ENCODE data around the gene FLT4. TPM values are rescaled to one million over a fixed set of nuclear protein-coding genes. Genes with fewer than 3 reads are reported as not detected.

The FLT4 gene
- total RNA-seq, 1 donor from 2014 or later, result 6.1 TPM

DNA sequence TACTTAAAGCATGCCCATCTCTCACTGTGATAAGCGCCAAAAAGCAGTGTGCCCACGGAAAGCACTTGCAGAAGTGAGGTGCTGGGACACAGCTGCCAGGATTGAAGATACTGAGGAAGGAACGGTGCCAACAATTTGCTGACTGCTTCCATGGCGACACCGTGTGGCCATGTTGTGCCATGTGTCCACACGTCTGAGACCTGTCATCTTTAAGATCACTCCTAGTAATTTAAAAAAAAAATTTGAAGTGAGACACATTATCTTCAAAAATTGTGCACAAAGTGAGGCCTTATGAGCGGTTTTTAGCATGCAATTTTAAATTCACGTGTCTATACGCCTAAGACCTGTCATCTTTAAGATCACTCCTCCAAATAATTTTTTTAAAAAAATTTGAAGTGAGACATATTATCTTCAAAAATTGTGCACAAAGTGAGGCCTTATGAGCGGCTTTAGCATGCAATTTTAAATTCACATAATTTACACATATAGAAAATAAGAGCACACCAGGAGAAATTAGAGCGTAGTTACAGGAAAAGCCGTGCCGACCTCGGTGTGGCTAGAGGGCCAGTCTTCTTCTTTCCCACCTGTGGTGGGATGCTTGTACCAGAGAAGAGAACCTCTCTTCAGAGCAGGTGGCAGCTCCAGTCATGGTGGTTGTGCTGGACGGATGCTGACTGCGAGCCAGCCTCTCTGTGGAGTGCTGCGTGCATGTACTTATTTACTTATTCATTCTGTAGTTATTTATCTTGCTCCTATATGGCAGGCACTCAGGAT lies 21.4 kb upstream of the FLT4 start:
- DNase-seq, result peak; percentile 51
- H3K27ac ChIP-seq (replicated peaks), result no peak overlapping the region
- H3K4me1 ChIP-seq, result peaks cover 11% of the 10 kb centered on the region
- peaks cover 13% of the 10 kb centered on the region for H3K9me3 ChIP-seq (replicated peaks)
- intact Hi-C loops (cut with micrococcal nuclease), result no loop called here
- no peaks in the 10 kb centered on the region for H3K36me3 ChIP-seq
- H3K4me3 ChIP-seq, result no peak overlapping the region
- TF ChIP-seq, protein P1, sequence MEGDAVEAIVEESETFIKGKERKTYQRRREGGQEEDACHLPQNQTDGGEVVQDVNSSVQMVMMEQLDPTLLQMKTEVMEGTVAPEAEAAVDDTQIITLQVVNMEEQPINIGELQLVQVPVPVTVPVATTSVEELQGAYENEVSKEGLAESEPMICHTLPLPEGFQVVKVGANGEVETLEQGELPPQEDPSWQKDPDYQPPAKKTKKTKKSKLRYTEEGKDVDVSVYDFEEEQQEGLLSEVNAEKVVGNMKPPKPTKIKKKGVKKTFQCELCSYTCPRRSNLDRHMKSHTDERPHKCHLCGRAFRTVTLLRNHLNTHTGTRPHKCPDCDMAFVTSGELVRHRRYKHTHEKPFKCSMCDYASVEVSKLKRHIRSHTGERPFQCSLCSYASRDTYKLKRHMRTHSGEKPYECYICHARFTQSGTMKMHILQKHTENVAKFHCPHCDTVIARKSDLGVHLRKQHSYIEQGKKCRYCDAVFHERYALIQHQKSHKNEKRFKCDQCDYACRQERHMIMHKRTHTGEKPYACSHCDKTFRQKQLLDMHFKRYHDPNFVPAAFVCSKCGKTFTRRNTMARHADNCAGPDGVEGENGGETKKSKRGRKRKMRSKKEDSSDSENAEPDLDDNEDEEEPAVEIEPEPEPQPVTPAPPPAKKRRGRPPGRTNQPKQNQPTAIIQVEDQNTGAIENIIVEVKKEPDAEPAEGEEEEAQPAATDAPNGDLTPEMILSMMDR (IDR thresholded peaks at IDR 0.05; ENCODE audit: borderline replicate concordance), result peak; percentile 79
- peaks cover 32% of the 10 kb centered on the region for H3K27me3 ChIP-seq (ENCODE audit: low read depth)

DNA sequence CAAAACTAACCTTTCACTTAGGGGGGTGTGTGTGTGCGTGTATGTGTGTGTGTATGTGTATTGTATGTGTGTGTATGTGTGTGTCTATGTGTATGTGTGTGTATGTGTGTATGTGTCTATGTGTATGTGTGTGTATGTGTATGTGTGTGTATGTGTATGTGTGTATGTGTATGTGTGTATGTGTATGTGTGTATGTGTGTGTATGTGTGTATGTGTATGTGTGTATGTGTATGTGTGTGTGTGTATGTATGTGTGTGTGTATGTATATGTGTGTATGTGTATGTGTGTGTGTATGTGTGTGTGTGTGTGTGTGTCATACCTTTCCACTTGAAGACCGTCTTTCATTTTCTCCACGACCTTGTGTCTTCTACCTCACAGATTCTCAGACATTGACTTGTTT lies 20.8 kb upstream of the FLT4 start:
- Histone ChIP-seq H3K4me1 (peaks cover 11% of the 10 kb centered on the region), H3K27me3 (ENCODE audit: low read depth) (peaks cover 26% of the 10 kb centered on the region), H3K36me3 (no peaks in the 10 kb centered on the region), H3K27ac (replicated peaks) (no peak overlapping the region), H3K9me3 (replicated peaks) (peaks cover 13% of the 10 kb centered on the region), H3K4me3 (no peak overlapping the region)
- TF ChIP-seq, protein P1 (IDR thresholded peaks at IDR 0.05; ENCODE audit: borderline replicate concordance), result no peak
- intact Hi-C loops (cut with micrococcal nuclease), result no loop called here
- DNase-seq, result no peak

DNA sequence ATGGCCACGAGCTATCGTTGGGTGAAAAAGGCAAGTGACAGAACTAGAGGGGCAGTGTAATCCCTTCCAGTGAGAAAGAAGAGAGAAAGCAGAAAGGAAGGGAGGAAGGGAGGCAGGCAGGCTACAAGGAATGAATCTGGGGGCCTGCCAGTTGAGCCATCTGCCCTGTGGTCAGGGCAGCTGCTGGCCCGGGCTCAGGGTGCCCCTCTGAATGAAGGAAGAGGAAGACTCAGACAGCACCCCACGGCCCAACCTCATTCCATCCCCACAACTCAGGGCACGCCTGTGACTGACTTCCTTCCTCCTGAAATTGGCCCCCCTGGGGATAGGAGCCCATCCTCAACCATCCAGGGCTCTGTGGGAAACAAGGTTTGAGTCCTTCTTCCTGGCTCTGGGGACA lies 20.3 kb upstream of the FLT4 start:
- peaks cover 26% of the 10 kb centered on the region for H3K27me3 ChIP-seq (ENCODE audit: low read depth)
- H3K36me3 ChIP-seq, result no peaks in the 10 kb centered on the region

DNA sequence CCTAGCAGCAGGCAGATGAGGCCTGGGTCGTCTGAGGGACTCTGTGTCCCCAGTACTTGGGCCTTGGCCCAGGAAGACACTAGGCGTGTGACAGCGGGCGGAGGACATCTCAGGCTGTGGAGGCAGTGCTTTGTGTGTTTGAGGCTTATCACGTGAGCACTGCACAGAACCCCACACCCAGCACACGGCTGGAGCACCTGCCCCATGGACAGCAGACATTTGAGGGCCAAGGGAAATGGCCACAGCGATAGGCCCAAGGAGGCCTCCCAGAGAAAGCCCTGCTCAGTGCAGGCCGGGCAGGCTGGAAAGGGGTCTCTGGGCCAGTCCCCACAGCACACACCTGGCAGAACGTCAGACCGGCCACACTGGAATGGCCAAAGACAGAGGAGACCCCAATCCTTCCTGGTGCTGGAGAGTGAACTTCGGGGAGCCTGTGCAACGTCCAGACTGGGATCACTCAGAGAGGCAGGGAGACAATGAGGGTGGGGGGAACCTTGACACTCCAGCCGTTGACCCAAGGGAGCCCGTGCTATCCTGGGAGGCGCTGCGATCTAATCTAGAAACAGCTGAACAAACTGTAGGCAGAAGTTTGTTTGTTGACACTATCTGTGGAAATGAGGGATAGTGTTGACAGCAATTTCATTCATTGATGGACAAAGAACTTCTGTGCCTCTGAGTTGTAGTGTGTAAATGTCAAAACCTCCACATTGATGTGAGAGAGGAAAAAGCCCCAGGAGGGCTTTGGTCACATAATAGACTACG lies 19.6 kb upstream of the FLT4 start:
- peaks cover 13% of the 10 kb centered on the region for H3K9me3 ChIP-seq (replicated peaks)
- intact Hi-C loops (cut with micrococcal nuclease), result no loop called here

More for the DNA sequence above, 20.3 kb upstream of the FLT4 start:
- peaks cover 11% of the 10 kb centered on the region for H3K4me1 ChIP-seq
- DNase-seq, result no peak
- intact Hi-C loops (cut with micrococcal nuclease), result no loop called here
- TF ChIP-seq, protein P1 (IDR thresholded peaks at IDR 0.05; ENCODE audit: borderline replicate concordance), result no peak
- H3K27ac ChIP-seq (replicated peaks), result no peak overlapping the region
- peaks cover 13% of the 10 kb centered on the region for H3K9me3 ChIP-seq (replicated peaks)
- no peak overlapping the region for H3K4me3 ChIP-seq

DNA sequence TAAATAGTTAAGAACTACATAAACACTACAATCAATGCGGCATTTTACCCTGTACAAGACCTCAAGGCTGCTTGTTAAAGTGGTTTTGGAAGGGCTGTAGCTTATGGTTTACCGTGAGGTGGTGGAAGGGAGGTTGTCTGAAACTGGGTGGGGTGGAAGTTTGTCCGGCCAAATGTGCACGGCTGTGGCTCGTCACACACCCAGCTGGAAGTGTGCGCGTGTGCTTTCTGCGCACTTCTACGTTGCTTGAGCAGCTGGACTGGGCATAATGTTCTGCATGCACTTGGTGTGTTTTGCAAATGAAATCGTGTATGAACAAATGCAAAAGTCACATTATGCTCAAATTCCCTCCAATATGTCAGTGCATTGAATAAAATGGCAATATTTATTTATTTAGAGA lies 17.4 kb upstream of the FLT4 start:
- Histone ChIP-seq H3K36me3 (no peaks in the 10 kb centered on the region), H3K9me3 (replicated peaks) (peaks cover 13% of the 10 kb centered on the region), H3K4me1 (peaks cover 3% of the 10 kb centered on the region), H3K27me3 (ENCODE audit: low read depth) (peaks cover 33% of the 10 kb centered on the region), H3K27ac (replicated peaks) (no peak overlapping the region), H3K4me3 (no peak overlapping the region)
- no peak for DNase-seq
- intact Hi-C loops (cut with micrococcal nuclease), result no loop called here
- TF ChIP-seq, protein P1 (IDR thresholded peaks at IDR 0.05; ENCODE audit: borderline replicate concordance), result no peak

More for the DNA sequence above, 19.6 kb upstream of the FLT4 start:
- no peak for DNase-seq
- H3K4me1 ChIP-seq, result peaks cover 9% of the 10 kb centered on the region
- no peak overlapping the region for H3K27ac ChIP-seq (replicated peaks)
- H3K4me3 ChIP-seq, result no peak overlapping the region
- peaks cover 26% of the 10 kb centered on the region for H3K27me3 ChIP-seq (ENCODE audit: low read depth)
- no peaks in the 10 kb centered on the region for H3K36me3 ChIP-seq
- TF ChIP-seq, protein P1 (IDR thresholded peaks at IDR 0.05; ENCODE audit: borderline replicate concordance), result no peak
